ENCODE measurements around the gene ATXN7L1.

Gene ATXN7L1

GRCh38 chr7:105821527-105821926 lies 54.9 kb downstream of the ATXN7L1 start:
- DNase-seq (ENCODE audit: extremely low read depth, low read depth) = no peak
- TF ChIP-seq, protein P1, sequence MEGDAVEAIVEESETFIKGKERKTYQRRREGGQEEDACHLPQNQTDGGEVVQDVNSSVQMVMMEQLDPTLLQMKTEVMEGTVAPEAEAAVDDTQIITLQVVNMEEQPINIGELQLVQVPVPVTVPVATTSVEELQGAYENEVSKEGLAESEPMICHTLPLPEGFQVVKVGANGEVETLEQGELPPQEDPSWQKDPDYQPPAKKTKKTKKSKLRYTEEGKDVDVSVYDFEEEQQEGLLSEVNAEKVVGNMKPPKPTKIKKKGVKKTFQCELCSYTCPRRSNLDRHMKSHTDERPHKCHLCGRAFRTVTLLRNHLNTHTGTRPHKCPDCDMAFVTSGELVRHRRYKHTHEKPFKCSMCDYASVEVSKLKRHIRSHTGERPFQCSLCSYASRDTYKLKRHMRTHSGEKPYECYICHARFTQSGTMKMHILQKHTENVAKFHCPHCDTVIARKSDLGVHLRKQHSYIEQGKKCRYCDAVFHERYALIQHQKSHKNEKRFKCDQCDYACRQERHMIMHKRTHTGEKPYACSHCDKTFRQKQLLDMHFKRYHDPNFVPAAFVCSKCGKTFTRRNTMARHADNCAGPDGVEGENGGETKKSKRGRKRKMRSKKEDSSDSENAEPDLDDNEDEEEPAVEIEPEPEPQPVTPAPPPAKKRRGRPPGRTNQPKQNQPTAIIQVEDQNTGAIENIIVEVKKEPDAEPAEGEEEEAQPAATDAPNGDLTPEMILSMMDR (IDR thresholded peaks at IDR 0.05; ENCODE audit: low read depth, low read length, missing control alignments) = no peak
- no peak overlapping the region for H3K4me3 ChIP-seq (replicated peaks; ENCODE audit: low read depth, low read length)

GRCh38 chr7:105820363-105821066 lies 55.9 kb downstream of the ATXN7L1 start:
- TF ChIP-seq, protein P1 (IDR thresholded peaks at IDR 0.05; ENCODE audit: low read depth, low read length, missing control alignments) = no peak
- DNase-seq (ENCODE audit: extremely low read depth, low read depth) = no peak
- H3K4me3 ChIP-seq (replicated peaks; ENCODE audit: low read depth, low read length) = no peak overlapping the region

DNA sequence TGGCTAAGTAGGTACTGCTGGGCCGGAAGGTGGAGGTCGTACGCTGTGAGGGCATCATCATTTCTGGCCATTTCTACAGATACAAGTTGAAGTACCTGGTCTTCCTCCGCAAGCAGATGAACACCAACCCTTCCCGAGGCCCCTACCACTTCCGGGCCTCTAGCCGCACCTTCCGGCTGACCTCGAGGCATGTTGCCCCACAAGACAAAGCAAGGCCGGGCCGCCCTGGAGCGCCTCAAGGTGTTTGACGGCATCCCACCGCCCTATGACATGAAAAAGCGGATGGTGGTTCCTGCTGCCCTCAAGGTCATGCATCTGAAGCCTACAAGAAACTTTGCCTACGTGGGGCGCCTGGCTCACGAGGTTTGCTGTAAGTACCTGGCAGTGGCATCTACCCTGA lies 56.8 kb downstream of the ATXN7L1 start:
- TF ChIP-seq, protein P1 (IDR thresholded peaks at IDR 0.05; ENCODE audit: low read depth, low read length, missing control alignments) = no peak
- H3K4me3 ChIP-seq (replicated peaks; ENCODE audit: low read depth, low read length) = no peak overlapping the region
- DNase-seq (ENCODE audit: extremely low read depth, low read depth) = no peak

- DNase-seq (ENCODE audit: extremely low read depth, low read depth) = no peak
- H3K4me3 ChIP-seq (replicated peaks; ENCODE audit: low read depth, low read length) = no peak overlapping the region
- TF ChIP-seq, protein P1 (IDR thresholded peaks at IDR 0.05; ENCODE audit: low read depth, low read length, missing control alignments) = no peak
These were observed 59.3 kb downstream of the ATXN7L1 start for GRCh38 chr7:105816954-105817615.

DNA sequence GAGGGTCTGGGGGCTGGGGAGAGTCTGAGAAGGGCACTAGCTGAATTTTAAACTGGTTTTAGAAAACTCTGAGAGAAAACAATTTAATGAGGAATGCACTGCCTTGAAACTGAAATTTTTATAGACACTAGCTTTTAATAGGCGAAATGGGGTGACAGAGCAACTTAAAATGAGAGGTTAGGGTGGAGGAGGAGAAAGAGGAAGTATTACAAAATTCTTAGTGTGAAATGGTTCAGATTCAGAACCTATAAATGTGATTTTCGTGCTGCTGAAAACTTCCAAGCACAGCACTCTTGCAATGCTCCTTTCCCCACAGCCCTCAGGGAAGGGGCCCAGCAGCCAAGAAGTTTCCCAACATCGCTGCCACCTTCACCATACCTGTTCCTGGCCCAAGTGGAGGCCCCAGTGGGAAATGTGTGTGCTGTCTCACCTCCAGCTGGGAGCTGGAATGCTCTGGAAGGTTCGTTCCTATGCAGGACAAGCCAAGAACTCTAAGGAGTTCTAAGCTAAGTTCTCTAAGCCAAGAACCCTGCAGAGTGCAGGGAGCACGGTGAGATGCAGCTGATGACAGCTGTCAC lies 60.0 kb downstream of the ATXN7L1 start:
- TF ChIP-seq, protein P1 (IDR thresholded peaks at IDR 0.05; ENCODE audit: low read depth, low read length, missing control alignments) = no peak
- no peak for DNase-seq (ENCODE audit: extremely low read depth, low read depth)
- H3K4me3 ChIP-seq (replicated peaks; ENCODE audit: low read depth, low read length) = no peak overlapping the region

DNA sequence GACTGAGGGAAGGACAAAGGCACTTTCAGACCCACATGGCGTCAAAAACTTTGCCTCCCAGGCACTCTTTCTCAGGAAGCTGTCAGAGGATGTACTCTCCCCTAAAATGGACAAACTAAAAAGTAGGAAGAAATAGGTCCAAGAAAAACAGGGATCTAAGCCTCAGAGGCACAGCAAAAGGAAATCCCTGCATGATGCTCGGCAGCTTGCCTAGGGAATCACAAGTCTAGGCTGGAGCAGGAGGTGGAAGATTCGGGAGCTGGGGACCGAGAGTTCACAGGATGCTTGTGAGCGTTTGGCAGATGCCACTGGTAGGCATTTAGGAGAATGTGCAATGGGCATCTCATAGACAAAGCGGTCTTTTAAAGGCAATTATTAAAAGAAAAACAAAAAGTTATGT lies 60.8 kb downstream of the ATXN7L1 start:
- no peak for DNase-seq (ENCODE audit: extremely low read depth, low read depth)
- no peak overlapping the region for H3K4me3 ChIP-seq (replicated peaks; ENCODE audit: low read depth, low read length)
- TF ChIP-seq, protein P1 (IDR thresholded peaks at IDR 0.05; ENCODE audit: low read depth, low read length, missing control alignments) = no peak

All from HFF-Myc (cell line).